HepG2 (cell line): ENCODE data around the gene MTFP1. TPM values are rescaled to one million over a fixed set of nuclear protein-coding genes. Genes with fewer than 3 reads are reported as not detected.

ENCODE experiments used
- ATAC-seq: fragments of 200-7000 bp; cut with Tn5 transposase; 3 replicates; pipeline ENCODE4 v1.9.1; 2020; ENCODE audit warnings: mild to moderate bottlenecking, moderate library complexity
- BruUV-seq: library from RNA; stranded (reverse); fragments of 400-500 nt; replicated peaks from 2 replicates; lab custom pipeline; 2021; lab: Mats Ljungman, UMichigan
- CTCF ChIA-PET: fragments of 300-600 bp; formaldehyde crosslinking; extraction: SDS; loops from one replicate; lab custom pipeline; 2021; ENCODE audit warnings: low total read pairs, inconsistent platforms, low intra/inter-chr PET ratio; lab: Yijun Ruan, JAX
- POLR2A ChIA-PET: fragments of 350-600 bp; sonication (Branson Sonifier 250); formaldehyde crosslinking; loops from one replicate; lab custom pipeline; 2020; ENCODE audit warnings: antibody characterized with exemption, inconsistent platforms; lab: Yijun Ruan, JAX
- DNase-seq: peaks from one replicate; pipeline ENCODE4 v3.0.0-alpha.2; 2015; ENCODE audit warnings: low spot score
- FAIRE-seq: peaks from 3 replicates; lab custom pipeline; 2011; peaks lifted over from hg19 to GRCh38; lab: Jason Lieb, UNC
- H2AFZ ChIP-seq: one replicate; pipeline ENCODE4 v1.6.1; 2011; ENCODE audit warnings: low read length, inconsistent platforms
- H3K27ac ChIP-seq: fragments of 300-600 bp; 3 replicates; pipeline ENCODE4 v1.8.0; 2011; ENCODE audit warnings: mixed run types, mild to moderate bottlenecking, mixed read lengths, low read length, inconsistent platforms; ENCODE audit not compliant: insufficient read depth; ENCODE audit errors: extremely low read length
- H3K27me3 ChIP-seq, 2 experiments: fragments of 200-600 bp in 1 of 2; 2 replicates in 1 of 2; 3 replicates in 1 of 2; pipeline versions ENCODE4 v1.6.0 to v1.8.0; 2011; ENCODE audit warnings: low read length in 2 of 2, mild to moderate bottlenecking in 2 of 2, moderate library complexity in 2 of 2, inconsistent platforms in 1 of 2; ENCODE audit not compliant: insufficient read depth in 2 of 2, control insufficient read depth in 1 of 2
- H3K36me3 ChIP-seq, 2 experiments: fragments of 200-600 bp in 1 of 2; replicated peaks in 1 of 2; 2 replicates in 1 of 2; 3 replicates in 1 of 2; pipeline versions ENCODE4 v1.5.1 to v1.8.0; 2011; ENCODE audit warnings: low read length in 2 of 2, inconsistent platforms in 1 of 2; ENCODE audit not compliant: insufficient read depth in 2 of 2, control insufficient read depth in 1 of 2
- H3K4me1 ChIP-seq: 2 replicates; pipeline ENCODE4 v1.5.1; 2012; ENCODE audit warnings: low read length, inconsistent platforms; ENCODE audit not compliant: insufficient read depth
- H3K4me2 ChIP-seq: 2 replicates; pipeline ENCODE4 v1.6.0; 2011; ENCODE audit warnings: low read depth, low read length, inconsistent platforms
- H3K4me3 ChIP-seq, 3 experiments: fragments of 200-600 bp in 1 of 3; sonication (generic), shearing (Covaris generic) in 1 of 3; replicated peaks in 1 of 3; 2 replicates each; pipeline ENCODE4 v1.5.1; 2011 to 2016; ENCODE audit warnings: low read length in 3 of 3, inconsistent platforms in 2 of 3, low read depth in 2 of 3, mild to moderate bottlenecking in 2 of 3, control low read depth in 1 of 3, mixed read lengths in 1 of 3; ENCODE audit not compliant: insufficient read depth in 1 of 3
- H3K79me2 ChIP-seq: one replicate; pipeline ENCODE4 v1.6.1; 2011; ENCODE audit warnings: low read length, inconsistent platforms; ENCODE audit not compliant: insufficient read depth
- H3K9ac ChIP-seq: 2 replicates; pipeline ENCODE4 v1.6.0; 2011; ENCODE audit warnings: mild to moderate bottlenecking, low read depth, low read length, inconsistent platforms; ENCODE audit not compliant: insufficient read depth
- H3K9me3 ChIP-seq: 2 replicates; pipeline ENCODE4 v1.5.1; 2012; ENCODE audit warnings: mild to moderate bottlenecking, low read length
- H4K20me1 ChIP-seq: 2 replicates; pipeline ENCODE4 v1.6.0; 2011; ENCODE audit warnings: inconsistent platforms, mild to moderate bottlenecking, low read length, moderate library complexity; ENCODE audit not compliant: insufficient read depth
- GPN1 ChIP-seq: sonication (generic); formaldehyde crosslinking; IDR thresholded peaks from 2 replicates; pipeline ENCODE4 v1.5.1; 2020; ENCODE audit warnings: missing genetic modification reagents, borderline replicate concordance
- MBNL3 ChIP-seq: fragments of 250-450 bp; sonication (Bioruptor Pico); conservative IDR thresholded peaks from 2 replicates; pipeline ENCODE4 v1.8.0; 2022; ENCODE audit warnings: mild to moderate bottlenecking, inconsistent platforms
- SP2 ChIP-seq: sonication (generic); formaldehyde crosslinking; IDR thresholded peaks from 2 replicates; pipeline ENCODE4 v1.5.1; 2020; ENCODE audit warnings: mild to moderate bottlenecking, missing genetic modification reagents
- ZNF274 ChIP-seq: sonication (generic); formaldehyde crosslinking; IDR thresholded peaks from 2 replicates; pipeline ENCODE4 v1.5.1; 2020; ENCODE audit warnings: mild to moderate bottlenecking, missing genetic modification reagents
- ZNF772 ChIP-seq: sonication (generic); formaldehyde crosslinking; IDR thresholded peaks from 2 replicates; pipeline ENCODE4 v1.5.0; 2020; ENCODE audit warnings: mild to moderate bottlenecking, missing genetic modification reagents
- ZSCAN21 ChIP-seq: sonication (generic); formaldehyde crosslinking; IDR thresholded peaks from 2 replicates; pipeline ENCODE4 v1.8.0; 2022; ENCODE audit warnings: mild to moderate bottlenecking, missing genetic modification reagents, moderate library complexity, borderline replicate concordance
- WGBS: methylation state at CpG from one replicate; pipeline ENCODE4 v1.1.6; 2017; ENCODE audit warnings: low lambda C conversion rate; 5-methylcytosine and 5-hydroxymethylcytosine counted together
- in situ Hi-C: cut with HindIII; loops from 2 replicates; pipeline ENCODE4 v1.10.0; 2017; ENCODE audit warnings: low pct_unique_long_range_greater_than_20kb; ENCODE audit not compliant: extremely low pct_ligation_motif_present
- intact Hi-C: fragments of 100-400 bp; cut with micrococcal nuclease; formaldehyde crosslinking; loops from one replicate; pipeline ENCODE4 v1.10.0; 2022; ENCODE audit not compliant: unreplicated experiment
- polyA plus RNA-seq, 8 experiments: library from polyadenylated mRNA; depleted of rRNA in 3 of 8; stranded (reverse) in 7 of 8; unstranded in 1 of 8; fragments of >200 nt; fragmentation: Illumina TruSeq in 4 of 8; extraction: Trizol in 4 of 8; gene quantifications; 2 replicates each; pipeline versions ENCODE4 v1.2.1 to v1.2.3, GENCODE V29; 2011 to 2016; ENCODE audit warnings: low read depth in 4 of 8, missing spikeins in 1 of 8, mixed read lengths in 1 of 8; ENCODE audit not compliant: insufficient read depth in 1 of 8
- total RNA-seq, 5 experiments: library from RNA; depleted of rRNA; stranded (reverse); fragments of >200 nt; fragmentation: Illumina TruSeq; extraction: Trizol; gene quantifications; 2 replicates each; pipeline ENCODE4 v1.2.3, GENCODE V29; 2016; ENCODE audit warnings: low read depth in 1 of 5

Gene MTFP1
- total and polyA plus RNA-seq, 2 of the 13 experiments (the other 11 are each of a cell fraction or from before 2014, with no cell fraction given): 29.5 to 45.6 TPM

- no peak for TF ChIP-seq MBNL3 (CRISPR knock-in tag)
- no peak for TF ChIP-seq SP2
- no peak for TF ChIP-seq ZSCAN21 (CRISPR knock-in tag)
- no peak for TF ChIP-seq ZNF274 (CRISPR knock-in tag)
- TF ChIP-seq ZNF772 (CRISPR knock-in tag): 0 out of 2 replicates have a peak, but pooled peaks have one; percentile 8
- TF ChIP-seq GPN1 (CRISPR knock-in tag): no peak
- Histone ChIP-seq H3K27me3 (no peaks in the 10 kb centered on the region), H3K4me1 (peaks cover 80% of the 10 kb centered on the region), H3K9me3 (no peaks in the 10 kb centered on the region), H3K79me2 (peaks cover 16% of the 10 kb centered on the region), H3K27ac (peak overlapping the region; percentile 96), H3K9ac (peak overlapping the region; percentile 6), H3K36me3 (peaks cover 5 to 15% of the 10 kb centered on the region in 2 experiments; a peak in 4 of 5 replicates), H3K4me3 (peak overlapping the region in 2 of 3 experiments; percentile 24 to 89; a peak in 2 of 6 replicates), H2AFZ (no peak overlapping the region), H3K4me2 (peak overlapping the region; percentile 99), H4K20me1 (no peaks in the 10 kb centered on the region)
- ChIA-PET POLR2A (interaction anchor here (1.5 to 7.2 kb wide), 2 partner anchors 26 to 130 kb away, joined by 3 to 164 read pairs; partner anchors contain the start of gene SEC14L2), CTCF (no interaction called here)
- FAIRE-seq: no peak
- WGBS: 70% methylated on average over 6 of the region's 6 CpGs
- intact Hi-C loops: no loop called here
- no peak for ATAC-seq
- BruUV-seq: no TSS peak
- in situ Hi-C loops: no loop called here
- DNase-seq: no peak
Observed at GRCh38 chr22:30420347-30421125, 5.0 kb upstream of the MTFP1 start.
